NCI-H460 (cell line): ENCODE measurements around the gene OLAH. TPM values are rescaled to one million over a fixed set of nuclear protein-coding genes. Genes with fewer than 3 reads are reported as not detected.
A peak's percentile ranks its signal among the peaks of the same experiment; 100 is the strongest.

Experiments
- DNase-seq: peaks from one replicate; pipeline ENCODE4 v3.0.0-alpha.2; 2016; ENCODE audit warnings: low read depth; ENCODE audit errors: extremely low read depth
- total RNA-seq: library from RNA; depleted of rRNA; stranded (reverse); fragments of >200 nt; shearing (Covaris generic); gene quantifications from 2 replicates; pipeline ENCODE4 v1.2.3, GENCODE V29; 2014

The OLAH gene
- total RNA-seq, 1 experiment from 2014 or later: 0.40 TPM

DNA sequence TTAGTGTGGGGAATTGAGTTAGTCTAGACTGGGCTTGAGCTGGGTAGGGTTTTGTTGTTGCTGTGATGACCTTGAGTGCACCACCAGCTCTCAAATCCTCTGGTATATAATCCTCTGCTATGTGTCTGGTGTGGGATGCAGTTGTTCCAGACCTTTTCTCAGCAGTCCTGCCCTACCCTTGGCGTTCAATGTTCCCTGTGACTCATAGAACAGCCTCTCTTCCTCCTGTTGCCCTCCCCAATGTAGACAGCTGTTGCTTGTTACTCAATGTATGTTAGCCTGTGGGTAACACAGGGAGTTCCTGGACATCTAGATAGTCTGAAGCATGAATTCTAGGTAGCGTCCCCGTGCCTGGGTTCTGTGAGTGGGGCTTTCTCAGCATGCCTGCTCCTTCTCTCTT lies 25.1 kb downstream of the OLAH start:
- no peak for DNase-seq

DNA sequence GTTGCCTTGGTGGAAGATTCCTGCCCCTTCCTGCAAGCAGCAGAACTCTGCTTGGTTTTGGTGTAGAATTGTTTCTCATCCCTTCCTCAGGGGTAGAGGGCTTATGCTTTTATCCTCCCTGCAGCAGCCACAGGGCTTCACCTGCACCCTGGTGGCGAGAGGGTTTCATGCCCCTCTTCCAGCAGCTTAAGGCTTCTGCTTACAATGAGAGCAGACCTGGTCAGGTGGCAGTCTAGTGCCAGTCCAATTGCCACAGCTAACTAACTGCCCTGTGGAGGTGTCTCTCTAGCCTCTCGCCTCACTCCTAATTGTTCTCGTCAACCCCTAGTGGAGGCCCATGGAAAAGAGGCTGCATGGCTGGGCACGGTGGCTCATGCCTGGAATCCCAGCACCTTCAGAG lies 25.5 kb downstream of the OLAH start:
- DNase-seq: no peak

GRCh38 chr10:15072358-15072757 lies 28.6 kb downstream of the OLAH start:
- no peak for DNase-seq

DNA sequence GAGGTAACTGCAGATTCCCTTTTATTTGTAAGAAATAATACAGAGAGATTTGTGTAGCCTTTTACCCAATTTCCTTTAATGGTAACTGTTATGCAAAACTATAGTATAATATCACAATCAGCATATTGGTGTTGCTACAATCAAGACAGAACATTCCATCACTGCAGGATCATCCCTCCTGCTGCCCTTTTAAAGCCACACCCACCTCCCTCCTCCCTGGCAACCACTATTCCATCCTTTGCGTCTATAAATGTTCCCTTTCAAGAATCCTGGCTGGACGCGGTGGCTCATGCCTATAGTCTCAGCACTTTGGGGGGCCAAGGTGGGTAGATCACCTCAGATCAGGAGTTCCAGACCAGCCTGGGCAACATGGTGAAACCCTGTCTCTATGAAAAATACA lies 31.7 kb downstream of the OLAH start:
- no peak for DNase-seq

- DNase-seq: no peak
Observed at GRCh38 chr10:15083674-15084501, 40.1 kb downstream of the OLAH start.

- DNase-seq: peak; percentile 85
Observed at GRCh38 chr10:15084502-15084922, 40.8 kb downstream of the OLAH start.

DNA sequence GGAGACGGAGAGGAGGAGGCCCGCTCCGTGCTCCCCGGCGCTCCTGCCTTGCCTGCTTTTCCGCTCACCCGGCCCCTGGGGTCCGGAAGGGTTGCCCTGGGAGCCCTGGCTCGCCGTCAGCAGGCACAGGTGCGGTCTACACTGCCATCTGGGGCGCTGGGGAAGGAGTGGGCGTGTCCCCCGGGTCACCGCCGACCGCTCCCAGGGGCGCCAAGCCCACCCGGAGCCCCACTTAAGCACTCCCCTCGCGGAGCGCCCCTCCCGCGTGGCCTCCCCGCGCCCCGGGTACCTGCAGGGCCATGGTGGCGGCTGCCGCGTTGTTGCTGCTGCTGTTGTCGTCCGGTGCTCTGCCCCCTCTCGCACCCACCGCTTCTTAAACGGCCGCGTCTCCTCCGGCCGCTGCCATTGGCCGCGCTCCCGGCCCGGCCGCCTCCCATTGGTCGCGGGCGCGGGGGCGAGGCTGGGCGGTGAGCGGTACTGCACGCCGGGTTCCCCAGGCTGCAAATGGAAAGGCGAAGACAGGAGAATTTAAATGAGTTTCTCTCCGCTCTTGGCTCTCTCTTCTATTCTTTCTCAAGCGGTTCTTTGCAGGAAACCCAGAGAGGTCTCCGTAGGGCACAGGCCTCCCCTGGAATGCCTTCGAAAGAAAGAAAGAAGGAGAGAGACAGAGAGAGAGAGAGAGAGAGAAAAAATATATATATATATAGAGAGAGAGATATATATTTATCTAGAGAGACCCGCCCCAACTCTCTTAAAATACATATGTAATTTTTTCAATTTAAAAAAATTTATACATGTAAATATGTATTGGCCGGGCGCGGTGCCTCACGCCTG lies 44.9 kb downstream of the OLAH start, which contains the start of gene ACBD7:
Gene ACBD7 (minus strand): TSS at position 349 of the 834 bp plus-strand sequence. CDS start 48 bp downstream, at position 301.
- DNase-seq: peak; percentile 61

DNA sequence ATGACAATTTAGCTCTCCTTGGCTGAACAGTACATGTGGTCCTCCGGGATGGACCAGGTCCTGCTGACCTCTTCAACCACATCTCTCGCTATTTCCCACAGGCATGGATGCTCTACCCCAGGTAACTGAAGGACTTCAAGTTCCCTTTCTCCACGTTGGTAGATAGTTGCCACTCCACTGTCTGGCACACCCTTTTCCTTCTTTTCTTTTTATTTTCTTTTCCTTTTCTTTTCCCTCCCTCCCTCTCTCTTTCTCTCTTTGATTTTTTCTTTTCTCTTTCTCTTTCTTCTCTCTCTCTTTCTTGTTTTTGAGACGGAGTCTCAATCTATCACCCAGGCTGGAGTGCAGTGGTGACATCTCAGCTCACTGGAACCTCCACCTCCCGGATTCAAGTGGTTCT lies 47.7 kb downstream of the OLAH start:
- DNase-seq: no peak

DNA sequence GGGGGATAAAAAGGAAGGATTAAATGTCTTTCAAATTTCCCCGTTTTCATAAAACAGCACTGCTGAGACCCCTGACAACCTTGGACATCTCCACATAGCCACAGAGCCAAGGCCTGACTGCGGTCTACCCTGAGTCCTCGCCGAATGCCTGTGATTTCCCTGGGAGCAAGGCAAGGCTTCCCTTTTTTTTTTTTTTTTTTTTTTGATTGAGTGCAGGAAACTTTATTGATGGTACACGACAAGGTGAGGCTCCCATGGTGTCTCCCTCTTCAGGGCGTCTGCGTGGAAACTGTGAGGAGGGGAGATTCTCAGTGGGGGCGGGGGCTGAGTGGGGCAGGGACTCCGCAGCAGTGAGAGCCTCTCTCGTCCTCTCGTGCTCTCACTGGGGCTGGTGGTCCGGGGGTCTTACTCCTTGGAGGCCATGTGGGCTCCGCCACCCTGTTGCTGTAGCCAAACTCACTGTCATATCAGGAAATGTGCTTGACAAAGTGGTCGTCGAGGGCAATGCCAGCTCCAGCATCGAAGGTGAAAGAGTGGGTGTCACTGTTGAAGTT lies 49.2 kb downstream of the OLAH start:
- no peak for DNase-seq

GRCh38 chr10:15096661-15097010 lies 52.9 kb downstream of the OLAH start:
- DNase-seq: no peak

GRCh38 chr10:15097011-15097812 lies 53.5 kb downstream of the OLAH start, which contains the start of gene RPP38:
RPP38 (plus strand) TSS chr10:15097355; CDS start chr10:15103315, 5,960 bp downstream.
- peak; percentile 90 for DNase-seq

DNA sequence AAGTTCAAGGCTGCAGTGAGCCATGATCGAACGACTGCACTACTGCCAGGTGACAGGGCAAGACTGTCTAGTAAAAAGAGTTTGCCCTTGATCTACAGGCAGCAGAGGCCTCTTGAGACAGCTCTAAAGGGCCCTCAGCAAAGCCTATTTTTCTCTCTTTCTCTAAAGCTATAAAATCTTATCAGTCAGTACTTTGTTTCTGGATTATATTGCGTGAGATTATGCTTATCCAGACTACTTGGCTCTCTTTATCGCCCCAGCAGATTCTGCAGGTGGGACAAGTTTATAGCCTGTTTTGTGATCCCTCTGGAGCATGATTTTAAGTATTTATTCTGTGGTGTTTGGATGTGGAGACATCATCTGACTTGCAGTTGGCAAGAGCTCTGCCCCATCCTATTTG lies 56.1 kb downstream of the OLAH start:
- no peak for DNase-seq

GRCh38 chr10:15103513-15103912 lies 59.8 kb downstream of the OLAH start:
- no peak for DNase-seq

DNA sequence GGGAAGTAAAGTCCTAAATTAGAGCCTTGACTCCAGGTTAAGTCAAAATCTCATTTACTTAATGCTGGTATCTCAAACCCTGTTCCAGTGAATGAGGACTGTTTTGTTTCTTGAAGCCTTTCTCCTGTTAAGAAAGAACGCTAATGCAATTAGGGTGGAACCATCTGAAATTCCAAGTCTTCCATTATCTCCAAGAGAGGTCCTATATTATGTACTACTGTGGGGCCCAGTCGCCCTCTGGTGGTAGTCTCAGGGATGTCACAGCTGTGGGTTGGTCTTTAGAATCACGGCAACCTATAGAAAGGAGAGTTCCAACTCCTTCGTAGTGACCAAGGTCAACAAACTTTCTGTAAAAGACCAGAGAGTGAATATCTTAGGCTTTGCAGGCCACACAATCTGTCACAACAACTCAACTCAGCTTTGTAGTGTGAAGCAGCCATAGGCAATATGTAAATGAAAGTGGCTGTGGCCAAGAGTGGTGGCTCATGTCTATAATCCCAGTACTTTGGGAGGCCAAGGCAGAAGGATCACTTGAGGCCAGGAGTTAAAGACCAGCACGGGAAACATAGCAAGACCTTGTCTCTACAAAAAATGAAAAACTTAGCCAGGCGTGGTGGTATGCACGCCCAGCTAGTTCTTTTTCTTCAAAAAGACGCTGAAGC lies 62.7 kb downstream of the OLAH start:
- DNase-seq: peak; percentile 66

GRCh38 chr10:15112657-15113056 lies 68.9 kb downstream of the OLAH start:
- DNase-seq: no peak

- no peak for DNase-seq
Observed at GRCh38 chr10:15113766-15114165, 70.0 kb downstream of the OLAH start.

DNA sequence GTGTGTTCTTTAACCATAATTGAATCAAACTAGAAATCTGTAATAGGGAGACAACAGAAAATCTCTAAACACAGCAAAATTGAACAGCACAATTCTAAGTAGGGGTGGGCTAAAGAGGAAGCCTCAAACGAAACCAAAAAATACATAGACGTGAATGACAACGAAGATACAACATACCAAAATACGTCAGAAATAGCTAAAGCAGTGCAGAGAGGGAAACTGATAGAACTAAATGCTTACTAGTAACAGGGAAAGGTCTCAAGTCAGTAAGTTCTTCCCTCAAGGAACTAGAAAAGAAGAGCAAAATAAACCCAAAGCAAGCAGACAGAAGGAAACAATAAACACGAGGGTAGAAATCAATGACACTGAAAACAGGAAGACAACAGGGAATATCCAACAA lies 72.5 kb downstream of the OLAH start:
- DNase-seq: no peak

- DNase-seq: no peak
Observed at GRCh38 chr10:15118615-15119014, 74.9 kb downstream of the OLAH start.

- no peak for DNase-seq
Observed at GRCh38 chr10:15120523-15120922, 76.8 kb downstream of the OLAH start.

GRCh38 chr10:15121707-15122106 lies 78.0 kb downstream of the OLAH start:
- no peak for DNase-seq
